Kidney epithelial cell (primary cell): ENCODE results near the gene C1D. TPM values are rescaled to one million over a fixed set of nuclear protein-coding genes. Genes with fewer than 3 reads are reported as not detected.

ENCODE experiments used
- DNase-seq: peaks from one replicate; pipeline ENCODE4 v3.0.0-alpha.2; 2010; ENCODE audit warnings: low read depth
- H3K27me3 ChIP-seq: 2 replicates; pipeline ENCODE4 v1.6.0; 2011; ENCODE audit warnings: low read length; ENCODE audit not compliant: control insufficient read depth, insufficient read depth
- H3K36me3 ChIP-seq: 2 replicates; pipeline ENCODE4 v1.5.1; 2011; ENCODE audit warnings: low read length; ENCODE audit not compliant: control insufficient read depth, insufficient read depth
- H3K4me3 ChIP-seq: 2 replicates; pipeline ENCODE4 v1.5.1; 2011; ENCODE audit warnings: low read depth, mild to moderate bottlenecking, control low read depth, low read length
- CTCF ChIP-seq: IDR thresholded peaks from 2 replicates; pipeline ENCODE4 v1.5.1; 2011; ENCODE audit warnings: mild to moderate bottlenecking, moderate library complexity, low read length, control low read depth, inconsistent platforms; ENCODE audit not compliant: insufficient read depth, poor library complexity, severe bottlenecking
- total RNA-seq: library from RNA; depleted of rRNA; stranded (reverse); fragments of >200 nt; gene quantifications from 2 replicates; pipeline ENCODE4 v1.2.3, GENCODE V29; 2015

C1D gene
- total RNA-seq, 1 donor from 2014 or later, result 21.6 TPM

DNA sequence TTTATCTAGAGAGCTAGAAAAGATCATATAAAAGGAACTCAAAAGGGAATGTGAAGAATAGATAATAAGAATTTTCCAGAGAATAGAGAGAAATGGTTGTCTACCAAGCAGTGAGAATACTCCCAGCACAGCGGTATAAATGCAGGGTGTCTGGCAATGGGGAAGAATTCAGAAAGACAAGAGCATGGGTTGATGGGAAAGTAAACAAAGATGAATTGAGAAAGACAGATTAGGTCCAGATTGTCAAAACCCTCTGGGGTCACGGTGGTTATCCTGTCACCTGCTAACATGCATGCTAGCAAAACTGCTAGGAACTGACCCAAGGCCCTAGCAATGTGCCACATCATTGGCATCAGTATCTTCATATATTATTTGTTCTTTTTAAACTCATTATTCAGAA lies 30.8 kb upstream of the C1D start:
- H3K36me3 ChIP-seq, result no peaks in the 10 kb centered on the region
- H3K27me3 ChIP-seq, result peaks cover 2% of the 10 kb centered on the region
- no peak for TF ChIP-seq CTCF
- no peak overlapping the region for H3K4me3 ChIP-seq
- DNase-seq, result no peak

DNA sequence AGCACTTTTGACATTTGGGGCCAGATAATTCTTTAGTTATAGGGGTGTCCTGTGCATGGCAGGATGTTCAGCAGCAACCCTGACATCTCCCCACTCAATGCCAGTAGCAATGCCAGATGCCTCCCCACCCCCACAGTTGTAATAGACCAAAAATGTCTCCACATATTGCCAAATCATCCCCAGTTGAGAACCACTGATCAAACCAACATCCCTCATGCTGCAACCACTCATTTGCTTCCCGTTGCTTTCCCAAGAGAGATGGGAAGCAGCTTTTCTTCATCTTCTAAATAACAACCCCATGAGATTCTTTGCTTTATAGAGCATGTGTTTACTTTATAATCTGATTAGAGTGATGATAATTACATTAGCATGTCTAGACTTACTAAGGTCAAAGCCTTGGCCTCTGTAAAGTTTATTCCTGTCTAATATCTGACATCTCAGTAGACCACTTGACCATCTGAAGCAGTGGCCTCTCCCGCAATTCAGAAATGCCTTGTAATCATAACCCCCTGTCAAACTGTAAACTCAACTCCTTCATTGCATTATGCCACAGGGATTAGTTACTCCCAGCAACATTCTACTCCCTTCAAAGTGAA lies 28.7 kb upstream of the C1D start:
- DNase-seq, result no peak
- H3K4me3 ChIP-seq, result no peak overlapping the region
- peaks cover 2% of the 10 kb centered on the region for H3K27me3 ChIP-seq
- H3K36me3 ChIP-seq, result no peaks in the 10 kb centered on the region
- TF ChIP-seq CTCF, result no peak

DNA sequence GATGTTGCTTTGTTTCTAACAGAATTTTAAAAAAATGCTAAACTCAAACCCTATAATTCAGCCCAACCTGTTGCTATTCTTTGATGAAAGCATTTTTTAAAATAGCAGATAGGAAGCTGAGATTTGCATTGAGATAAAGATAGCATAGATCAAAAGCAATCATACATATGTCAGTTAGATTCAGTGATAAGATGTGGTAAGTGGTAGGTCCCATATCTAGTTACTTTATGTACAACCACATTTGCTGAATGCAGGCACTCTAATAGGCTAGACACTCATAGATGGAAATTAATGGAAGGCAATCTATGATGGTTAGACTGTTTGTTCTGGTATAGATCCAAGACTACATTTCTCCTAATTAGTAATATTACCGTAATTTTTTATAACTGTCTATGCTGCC lies 27.2 kb upstream of the C1D start:
- peaks cover 2% of the 10 kb centered on the region for H3K27me3 ChIP-seq
- H3K4me3 ChIP-seq, result no peak overlapping the region
- H3K36me3 ChIP-seq, result no peaks in the 10 kb centered on the region
- no peak for TF ChIP-seq CTCF
- no peak for DNase-seq

GRCh38 chr2:68088940-68089339 lies 26.1 kb upstream of the C1D start:
- H3K4me3 ChIP-seq, result no peak overlapping the region
- TF ChIP-seq CTCF, result no peak
- peaks cover 2% of the 10 kb centered on the region for H3K27me3 ChIP-seq
- no peak for DNase-seq
- H3K36me3 ChIP-seq, result no peaks in the 10 kb centered on the region

- Histone ChIP-seq H3K27me3 (no peaks in the 10 kb centered on the region), H3K4me3 (no peak overlapping the region), H3K36me3 (no peaks in the 10 kb centered on the region)
- TF ChIP-seq CTCF, result no peak
- no peak for DNase-seq
Observed at GRCh38 chr2:68086166-68086565, 23.4 kb upstream of the C1D start.

DNA sequence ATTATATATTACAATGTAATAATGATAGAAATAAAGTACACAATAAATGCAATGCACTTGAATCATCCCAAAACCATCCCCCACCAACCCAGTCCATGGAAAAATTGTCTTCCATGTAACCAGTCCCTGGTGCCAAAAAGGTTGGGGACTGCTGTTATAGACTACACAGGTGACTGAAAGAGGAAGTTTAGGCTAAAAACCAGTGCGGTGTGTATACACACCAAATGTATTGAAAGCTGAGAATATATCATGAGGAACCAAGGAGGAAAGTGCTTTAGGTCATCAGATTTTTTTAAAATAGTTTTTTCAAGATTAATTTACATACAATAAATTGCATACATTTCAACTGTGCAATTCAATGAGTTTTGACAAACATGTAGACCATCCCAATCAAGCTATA lies 20.5 kb upstream of the C1D start:
- no peak for DNase-seq
- H3K27me3 ChIP-seq, result no peaks in the 10 kb centered on the region
- TF ChIP-seq CTCF, result no peak
- no peaks in the 10 kb centered on the region for H3K36me3 ChIP-seq
- H3K4me3 ChIP-seq, result no peak overlapping the region
